ENCODE measurements around the gene HDAC5. TPM values are rescaled to one million over a fixed set of nuclear protein-coding genes. Genes with fewer than 3 reads are reported as not detected.

Gene HDAC5
- total RNA-seq, 1 experiment from 2014 or later, result 96.4 TPM

DNA sequence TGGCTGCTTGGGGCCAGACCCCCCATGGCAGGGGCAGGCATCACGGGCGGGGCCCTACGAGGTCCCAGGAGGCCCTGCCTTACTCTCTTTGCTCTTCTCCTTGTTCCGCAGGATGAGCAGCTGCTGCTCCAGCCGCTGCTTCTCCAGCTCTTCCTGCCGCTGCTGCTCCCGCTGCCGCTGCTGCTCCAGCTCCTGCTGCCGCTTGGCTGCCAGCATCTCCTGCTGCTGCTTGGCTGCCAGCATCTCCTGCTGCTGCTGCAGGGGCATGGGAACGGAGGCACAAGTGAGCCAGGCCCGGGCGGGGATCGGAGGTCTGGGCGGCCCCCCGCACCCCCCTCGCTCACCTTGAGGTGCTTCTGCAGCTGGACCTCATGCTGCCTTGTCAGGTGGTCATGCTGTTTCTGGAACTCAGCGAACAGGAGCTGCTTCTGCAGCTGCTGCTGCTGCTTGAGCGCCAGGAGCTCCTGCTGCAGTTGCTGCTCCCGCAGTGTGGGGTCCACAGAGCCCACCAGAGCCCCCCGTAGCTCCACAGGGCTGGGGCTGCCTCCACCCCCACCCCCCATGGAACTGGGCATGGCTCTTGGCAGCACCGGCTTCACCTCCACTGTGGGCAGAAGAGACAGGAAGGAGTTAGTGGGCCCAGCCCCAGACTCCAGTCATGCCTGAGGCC is 30.1 kb downstream of the HDAC5 start:
- no peaks in the 10 kb centered on the region for H3K27me3 ChIP-seq
- no peak overlapping the region for H3K27ac ChIP-seq
- peaks cover 39% of the 10 kb centered on the region for H3K4me1 ChIP-seq
- peaks cover 23% of the 10 kb centered on the region for H3K36me3 ChIP-seq
- H3K4me3 ChIP-seq, result no peak overlapping the region
- DNase-seq, result no peak
- no peaks in the 10 kb centered on the region for H3K9me3 ChIP-seq (replicated peaks)

DNA sequence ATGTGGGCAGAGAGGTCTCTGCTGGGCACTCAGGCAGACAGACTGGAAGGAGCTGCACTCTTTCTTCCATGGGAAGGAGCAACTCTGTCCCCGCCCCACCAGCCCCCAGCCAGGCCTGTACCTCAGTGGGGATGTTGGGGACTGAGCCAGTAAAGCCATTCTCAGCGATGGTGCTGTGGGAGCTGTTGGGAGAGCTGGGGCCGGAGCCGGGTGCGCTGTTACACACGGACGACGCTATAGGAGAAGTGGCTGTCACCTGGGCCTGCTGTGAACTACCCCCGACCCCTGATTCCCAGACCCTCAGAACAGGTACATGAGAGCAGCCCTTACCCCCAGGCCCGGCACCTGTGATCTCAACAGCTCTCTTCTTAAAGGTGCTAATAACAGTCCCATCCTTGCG is 31.4 kb downstream of the HDAC5 start:
- DNase-seq, result no peak
- Histone ChIP-seq H3K4me3 (no peak overlapping the region), H3K36me3 (peaks cover 26% of the 10 kb centered on the region), H3K27ac (no peak overlapping the region), H3K9me3 (replicated peaks) (no peaks in the 10 kb centered on the region), H3K27me3 (no peaks in the 10 kb centered on the region), H3K4me1 (peaks cover 33% of the 10 kb centered on the region)

DNA sequence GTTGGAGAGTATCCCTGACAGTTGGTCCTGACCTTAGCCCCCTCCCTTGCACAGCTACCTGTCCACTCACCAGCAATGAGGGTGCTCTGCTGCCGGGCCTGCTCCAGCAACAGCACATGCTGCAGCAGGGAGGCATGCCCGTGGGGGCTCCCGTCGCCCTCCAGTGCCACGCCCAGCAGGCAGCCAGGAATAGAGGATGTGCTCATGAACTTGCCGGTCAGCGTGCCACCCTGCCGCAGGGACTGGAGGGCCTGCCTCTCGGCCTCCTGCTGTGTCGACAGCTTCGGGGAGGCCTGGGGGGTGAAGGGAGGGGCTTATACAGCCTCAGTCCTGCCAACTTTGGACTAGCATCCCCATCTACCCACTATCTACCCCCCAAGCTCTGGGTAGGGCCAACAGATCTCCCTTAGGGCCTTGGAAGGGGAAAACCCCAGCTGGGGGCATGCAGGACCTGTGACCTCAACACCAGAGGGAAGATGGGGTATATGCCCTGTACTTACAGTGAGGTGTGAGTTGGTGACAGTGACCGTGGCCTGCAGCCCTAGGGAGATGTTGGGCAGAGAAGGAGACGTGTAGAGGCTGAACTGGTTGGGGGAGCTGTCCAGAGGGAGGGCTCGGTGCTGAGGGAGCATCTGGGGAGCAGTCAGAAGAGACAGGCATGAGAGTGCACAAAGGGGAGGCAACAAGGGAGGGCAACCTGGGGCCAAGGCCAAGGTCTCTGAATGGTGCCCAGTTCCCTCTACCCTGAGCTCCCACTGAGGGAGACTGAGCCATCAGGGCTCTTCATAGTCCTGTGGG is 32.0 kb downstream of the HDAC5 start:
- Histone ChIP-seq H3K27ac (no peak overlapping the region), H3K36me3 (peaks cover 26% of the 10 kb centered on the region), H3K27me3 (no peaks in the 10 kb centered on the region), H3K4me3 (no peak overlapping the region), H3K9me3 (replicated peaks) (no peaks in the 10 kb centered on the region), H3K4me1 (peaks cover 31% of the 10 kb centered on the region)
- no peak for DNase-seq

DNA sequence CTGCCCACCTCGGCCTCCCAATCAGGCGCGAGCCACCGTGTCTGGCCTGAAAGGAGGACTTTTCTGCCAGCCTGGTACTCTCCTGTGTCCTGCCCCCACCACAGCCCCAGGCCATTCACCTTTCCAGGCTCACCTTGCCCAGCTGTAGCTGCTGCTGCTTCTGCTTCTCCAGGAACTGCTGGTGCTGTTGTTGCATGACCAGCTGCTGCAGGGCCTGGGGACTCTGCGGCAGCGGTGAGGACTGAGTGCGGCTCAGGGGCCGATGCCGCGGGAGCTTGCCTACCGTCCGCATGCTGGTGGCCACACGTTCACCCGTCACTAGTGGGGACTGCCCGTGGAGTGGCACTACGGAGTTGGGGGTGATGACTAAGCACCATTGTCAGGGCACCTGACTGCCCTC is 35.2 kb downstream of the HDAC5 start:
- Histone ChIP-seq H3K36me3 (peaks cover 39% of the 10 kb centered on the region), H3K9me3 (replicated peaks) (no peaks in the 10 kb centered on the region), H3K4me3 (no peak overlapping the region), H3K27ac (no peak overlapping the region), H3K4me1 (peaks cover 10% of the 10 kb centered on the region; the same call in 1 of the 2 replicates), H3K27me3 (no peaks in the 10 kb centered on the region)
- no peak for DNase-seq

DNA sequence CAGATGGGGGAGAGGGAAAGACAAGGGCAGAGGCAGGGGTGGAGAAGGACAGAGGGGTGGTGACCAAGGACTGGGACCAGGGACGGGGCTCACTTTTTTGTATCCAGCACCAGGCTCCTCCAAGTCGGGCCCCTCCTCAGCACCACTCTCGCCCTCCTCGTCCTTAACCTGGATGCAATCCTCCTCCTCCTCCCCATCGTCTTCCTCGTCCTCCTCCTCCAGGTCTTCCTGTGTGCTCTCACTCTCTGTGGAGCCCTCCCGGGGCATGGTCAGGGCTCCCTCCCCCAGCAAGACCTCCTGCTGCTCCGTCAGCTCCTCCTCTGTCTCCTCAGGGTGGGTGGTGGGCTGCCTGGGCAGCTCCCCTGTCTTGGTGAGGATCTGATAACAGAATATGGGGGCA is 36.1 kb downstream of the HDAC5 start:
- H3K9me3 ChIP-seq (replicated peaks), result no peaks in the 10 kb centered on the region
- peaks cover 43% of the 10 kb centered on the region for H3K36me3 ChIP-seq
- no peak overlapping the region; the same call in 1 of the 2 replicates for H3K27ac ChIP-seq
- peaks cover 10% of the 10 kb centered on the region; the same call in 1 of the 2 replicates for H3K4me1 ChIP-seq
- no peak overlapping the region for H3K4me3 ChIP-seq
- no peaks in the 10 kb centered on the region for H3K27me3 ChIP-seq
- DNase-seq, result no peak

DNA sequence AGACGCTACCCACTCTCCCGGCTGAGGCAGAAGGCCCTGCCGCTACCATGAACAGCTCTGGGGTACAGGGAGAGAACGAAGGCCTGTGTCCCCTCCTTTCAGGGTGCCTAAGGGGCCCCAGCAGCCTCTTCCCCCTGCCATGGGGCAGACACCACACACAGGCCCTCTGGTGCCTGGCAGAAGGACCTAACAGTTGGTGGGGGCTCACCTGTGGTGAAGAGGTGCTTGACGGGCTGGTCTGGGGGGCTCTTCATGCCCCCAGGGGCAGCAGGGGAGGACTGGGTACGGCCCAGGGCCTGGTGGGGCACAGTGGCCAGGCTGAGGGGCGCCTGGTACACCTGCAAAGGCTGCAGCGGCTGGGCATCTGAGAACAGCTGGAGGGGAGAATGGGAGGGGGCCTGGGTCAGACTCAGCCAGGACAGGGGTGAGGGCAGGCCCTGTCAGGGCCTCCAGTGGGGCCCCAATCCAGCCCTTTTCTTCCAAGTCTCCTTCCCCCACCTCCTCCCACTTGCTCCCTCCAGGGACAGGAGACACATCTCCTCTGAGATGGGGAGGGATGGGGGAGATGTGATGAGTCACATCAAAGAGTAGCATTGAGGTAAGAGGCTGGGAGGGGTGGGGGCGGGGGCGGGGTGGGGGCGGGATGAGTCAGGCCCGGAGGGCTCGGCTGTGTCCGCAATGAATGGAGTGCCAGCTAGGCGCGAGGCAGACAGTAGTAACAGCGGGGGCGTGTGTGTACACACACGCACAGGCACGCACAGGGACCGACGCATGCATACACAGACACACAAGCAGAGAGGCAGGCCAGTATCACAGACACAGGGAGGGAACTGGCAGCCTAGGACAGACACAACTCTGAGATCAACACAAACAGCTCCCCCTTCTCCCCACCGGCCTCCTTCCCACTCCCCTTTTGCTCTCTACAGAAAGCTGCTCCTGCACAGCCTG is 36.8 kb downstream of the HDAC5 start:
- DNase-seq, result peak; percentile 45 to 51
- Histone ChIP-seq H3K27me3 (no peaks in the 10 kb centered on the region), H3K9me3 (replicated peaks) (no peaks in the 10 kb centered on the region), H3K36me3 (peaks cover 47% of the 10 kb centered on the region), H3K4me1 (peaks cover 10% of the 10 kb centered on the region; the same call in 1 of the 2 replicates), H3K4me3 (no peak overlapping the region), H3K27ac (no peak overlapping the region; the same call in 1 of the 2 replicates)

DNA sequence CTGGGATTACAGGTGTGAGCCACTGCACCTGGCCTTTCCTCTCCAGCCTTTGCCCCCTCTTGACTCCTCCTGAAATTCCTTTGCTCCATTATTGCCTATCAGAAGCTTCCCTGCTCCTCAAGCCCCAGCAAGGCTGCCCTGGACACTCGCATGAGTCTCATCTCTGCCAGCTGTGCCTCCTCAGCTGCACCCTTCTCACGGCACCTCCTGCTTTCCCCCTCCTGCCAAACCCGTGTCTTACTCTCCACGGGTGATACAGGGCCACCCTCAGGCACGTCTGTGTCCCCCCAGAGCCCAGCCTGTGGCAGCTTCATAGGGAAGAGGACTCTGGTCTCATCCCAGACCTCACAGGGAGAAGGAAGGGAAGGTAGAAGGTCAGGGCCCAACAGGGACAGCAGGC is 37.5 kb downstream of the HDAC5 start:
- Histone ChIP-seq H3K4me1 (peaks cover 10% of the 10 kb centered on the region; the same call in 1 of the 2 replicates), H3K4me3 (no peak overlapping the region), H3K36me3 (peaks cover 41% of the 10 kb centered on the region), H3K27ac (no peak overlapping the region), H3K27me3 (no peaks in the 10 kb centered on the region), H3K9me3 (replicated peaks) (no peaks in the 10 kb centered on the region)
- no peak for DNase-seq

DNA sequence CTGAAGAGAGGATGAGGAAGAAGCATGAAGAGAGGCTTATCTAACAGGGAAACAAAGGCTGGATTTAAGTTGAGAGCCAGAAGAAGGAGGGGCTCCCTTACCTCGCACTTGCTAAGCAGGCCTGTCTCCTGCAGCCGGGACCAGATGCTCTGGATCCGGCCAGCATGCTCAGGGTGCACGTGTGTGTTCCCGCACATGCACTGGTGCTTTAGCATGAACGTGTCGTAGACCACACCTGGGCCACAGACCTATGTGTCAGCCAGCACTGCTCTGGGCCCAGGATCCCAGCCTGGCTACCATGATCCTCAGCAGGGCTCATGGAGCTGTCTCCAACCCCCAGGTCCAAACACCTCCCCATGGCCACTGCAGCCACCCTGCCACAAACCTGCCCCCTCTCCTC is 38.5 kb downstream of the HDAC5 start:
- Histone ChIP-seq H3K36me3 (peaks cover 39% of the 10 kb centered on the region), H3K9me3 (replicated peaks) (no peaks in the 10 kb centered on the region), H3K27ac (no peak overlapping the region), H3K4me3 (no peak overlapping the region), H3K4me1 (peaks cover 10% of the 10 kb centered on the region; the same call in 1 of the 2 replicates), H3K27me3 (no peaks in the 10 kb centered on the region)
- DNase-seq, result no peak

DNA sequence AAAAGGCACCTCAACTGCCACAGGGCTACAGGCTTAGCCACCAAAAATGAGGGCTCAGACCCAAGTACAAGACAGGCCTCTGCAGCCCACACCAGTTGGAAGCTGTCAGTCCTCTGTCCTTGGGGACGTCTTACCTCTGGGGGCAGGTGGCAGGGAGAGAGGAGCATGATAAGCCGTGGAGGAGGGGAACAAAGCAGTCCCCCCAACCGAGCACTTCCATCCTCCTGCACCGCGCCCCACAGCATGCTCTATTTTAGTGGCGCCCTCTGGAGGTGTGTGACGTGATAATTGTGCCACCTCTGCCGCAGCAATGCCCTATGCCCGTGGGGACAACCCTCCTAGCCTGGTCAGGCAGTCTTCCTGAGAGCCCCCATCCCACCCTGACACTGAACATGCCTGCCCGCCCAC is 39.3 kb downstream of the HDAC5 start:
- peak in 1 of 2 experiments; percentile 60 for DNase-seq
- no peaks in the 10 kb centered on the region for H3K9me3 ChIP-seq (replicated peaks)
- no peak overlapping the region for H3K27ac ChIP-seq
- peaks cover 41% of the 10 kb centered on the region for H3K36me3 ChIP-seq
- H3K4me1 ChIP-seq, result peaks cover 10% of the 10 kb centered on the region; the same call in 1 of the 2 replicates
- no peaks in the 10 kb centered on the region for H3K27me3 ChIP-seq
- H3K4me3 ChIP-seq, result no peak overlapping the region

DNA sequence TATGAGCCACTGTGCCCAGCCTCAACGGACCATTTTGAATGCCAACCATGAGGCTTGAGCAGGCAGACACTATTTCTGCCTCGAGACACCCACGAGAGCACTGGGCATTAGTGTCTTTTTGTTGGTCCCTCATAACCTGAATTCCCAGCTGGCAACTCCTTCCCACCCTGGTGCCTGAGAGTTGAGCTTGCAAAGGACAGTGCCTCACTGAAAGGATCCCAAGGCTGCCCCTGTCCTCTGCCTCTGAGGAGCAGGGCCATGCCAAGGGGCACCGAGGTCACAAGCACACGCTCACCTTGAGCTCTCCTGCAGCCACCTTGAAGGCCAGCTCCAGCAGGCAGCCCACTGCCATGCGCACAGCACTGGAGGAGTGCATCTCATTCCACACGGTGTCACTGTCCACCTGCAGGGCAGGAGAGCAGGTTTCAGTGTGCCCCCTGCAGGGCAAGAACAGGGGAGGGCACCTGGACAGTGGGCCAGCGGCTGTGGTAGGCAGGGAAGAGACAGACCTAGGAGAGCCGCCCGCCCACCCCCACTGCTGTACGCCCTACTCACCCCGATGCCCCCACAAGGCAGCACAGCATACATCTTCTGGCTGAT is 40.1 kb downstream of the HDAC5 start:
- Histone ChIP-seq H3K27ac (no peak overlapping the region), H3K36me3 (peaks cover 45% of the 10 kb centered on the region), H3K27me3 (no peaks in the 10 kb centered on the region), H3K4me1 (peaks cover 10% of the 10 kb centered on the region; the same call in 1 of the 2 replicates), H3K9me3 (replicated peaks) (no peaks in the 10 kb centered on the region), H3K4me3 (no peak overlapping the region)
- DNase-seq, result no peak

DNA sequence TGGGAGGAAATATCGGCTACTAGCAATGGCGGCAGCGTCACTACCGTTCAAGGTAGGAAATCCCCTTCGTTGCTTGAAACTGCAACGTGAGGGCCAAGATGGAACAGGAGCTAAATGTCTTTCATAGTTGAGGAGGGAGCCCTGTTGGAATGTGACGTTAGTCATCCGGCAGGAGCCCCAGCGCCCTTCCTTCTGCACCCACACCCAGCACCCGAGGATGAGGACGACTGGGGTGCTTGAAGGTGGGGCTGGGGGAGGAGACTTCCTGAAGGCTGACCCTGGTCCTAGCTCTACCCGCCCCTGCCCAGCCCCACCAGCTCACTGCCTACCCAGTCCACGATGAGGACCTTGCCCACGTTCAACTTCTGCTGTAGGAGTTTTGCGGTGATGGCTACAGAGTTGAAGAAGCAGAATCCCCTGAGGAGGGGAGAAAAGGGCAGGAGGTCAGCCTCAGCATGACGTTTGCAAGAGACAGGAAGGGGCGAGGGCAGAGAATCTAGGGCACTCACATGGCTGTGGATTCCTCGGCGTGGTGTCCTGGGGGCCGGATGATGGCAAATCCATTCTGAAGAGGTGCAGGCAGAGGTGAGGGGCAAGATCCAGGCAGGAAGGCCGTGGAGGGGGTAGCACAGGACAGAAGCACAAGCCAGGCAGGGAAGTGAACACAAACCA is 41.0 kb downstream of the HDAC5 start:
- Histone ChIP-seq H3K4me3 (no peak overlapping the region), H3K27ac (no peak overlapping the region), H3K4me1 (peaks cover 9% of the 10 kb centered on the region; the same call in 1 of the 2 replicates), H3K27me3 (no peaks in the 10 kb centered on the region), H3K36me3 (peaks cover 44% of the 10 kb centered on the region), H3K9me3 (replicated peaks) (no peaks in the 10 kb centered on the region)
- DNase-seq, result no peak

DNA sequence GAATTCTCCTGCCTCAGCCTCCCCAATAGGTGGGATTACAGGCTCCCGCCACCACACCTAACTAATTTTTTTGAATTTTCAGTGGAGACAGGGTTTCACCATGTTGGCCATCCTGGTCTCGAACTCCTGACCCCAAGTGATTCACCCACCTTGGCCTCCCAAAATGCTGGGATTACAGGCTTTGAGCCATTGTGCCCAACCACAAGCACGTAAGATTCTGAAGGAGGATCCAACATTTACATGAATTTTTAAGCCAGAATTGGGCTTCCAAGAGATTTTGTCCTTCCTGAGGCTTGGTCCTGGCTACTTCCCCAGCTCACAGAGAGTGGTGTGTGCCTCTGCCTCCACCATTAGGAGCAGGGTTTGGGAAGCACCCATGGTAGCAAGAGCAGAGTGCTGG is 41.8 kb downstream of the HDAC5 start:
- DNase-seq, result no peak
- H3K9me3 ChIP-seq (replicated peaks), result no peaks in the 10 kb centered on the region
- H3K27ac ChIP-seq, result no peak overlapping the region
- no peaks in the 10 kb centered on the region for H3K27me3 ChIP-seq
- peaks cover 4% of the 10 kb centered on the region; the same call in 1 of the 2 replicates for H3K4me1 ChIP-seq
- H3K36me3 ChIP-seq, result peaks cover 47% of the 10 kb centered on the region
- no peak overlapping the region for H3K4me3 ChIP-seq

DNA sequence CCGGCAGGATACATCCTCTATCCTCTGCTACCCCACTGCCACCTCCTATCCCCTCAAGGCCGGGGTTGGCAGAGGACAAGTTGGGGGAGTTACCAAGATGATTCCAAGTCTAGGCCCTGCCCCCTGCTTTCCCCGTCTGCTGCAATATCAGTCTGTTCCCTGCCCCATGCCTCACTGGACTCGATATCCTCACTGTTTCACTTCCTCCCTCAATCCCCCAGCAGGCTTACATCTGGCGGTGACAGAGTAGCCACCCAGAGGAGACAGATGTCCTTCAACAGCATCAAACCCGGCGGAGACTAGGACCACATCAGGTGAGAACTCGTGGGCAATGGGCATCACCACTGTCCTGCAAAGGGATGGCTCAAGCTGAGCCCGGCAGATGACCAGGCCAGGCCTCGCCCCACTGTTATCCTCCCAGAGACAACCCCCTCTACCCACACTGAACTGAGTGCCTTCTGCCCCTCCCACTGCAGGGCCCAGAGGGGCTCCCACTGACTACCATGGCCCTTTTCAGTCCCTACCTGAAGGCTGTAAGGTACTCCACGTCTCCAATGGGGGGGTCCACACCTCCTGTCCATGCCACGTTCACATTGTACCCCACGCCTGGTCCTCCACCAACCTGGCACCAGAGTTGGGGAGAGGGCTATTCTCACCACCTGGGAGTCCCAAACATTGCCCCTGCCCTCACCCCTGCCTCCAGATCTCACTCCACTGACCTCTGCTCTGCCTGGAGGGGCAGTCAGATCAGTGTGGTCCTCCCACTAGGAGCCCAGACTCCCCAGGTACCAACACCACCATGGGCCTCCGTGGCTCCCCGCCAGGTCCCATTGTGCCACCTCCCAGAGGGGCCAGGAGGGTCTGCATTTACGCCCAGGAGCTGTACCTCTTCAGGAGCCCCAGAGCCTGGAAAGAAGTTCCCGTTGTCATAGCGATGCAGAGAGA is 43.3 kb downstream of the HDAC5 start:
- H3K4me1 ChIP-seq, result no peaks in the 10 kb centered on the region
- DNase-seq, result no peak
- H3K27me3 ChIP-seq, result no peaks in the 10 kb centered on the region
- H3K9me3 ChIP-seq (replicated peaks), result no peaks in the 10 kb centered on the region
- H3K36me3 ChIP-seq, result peaks cover 55% of the 10 kb centered on the region
- H3K27ac ChIP-seq, result no peak overlapping the region
- H3K4me3 ChIP-seq, result no peak overlapping the region

Data from SJCRH30 (cell line).